H1 (cell line): ENCODE results near the gene NCAPG2. TPM values are rescaled to one million over a fixed set of nuclear protein-coding genes. Genes with fewer than 3 reads are reported as not detected.

Experiments
- EP300 ChIP-seq, 2 experiments: IDR thresholded peaks; 1 replicate in 1 of 2; 2 replicates in 1 of 2; pipeline ENCODE4 v1.6.1; 2011 to 2012; ENCODE audit warnings: low read depth in 2 of 2, low read length in 2 of 2, mild to moderate bottlenecking in 2 of 2, borderline replicate concordance in 1 of 2, inconsistent platforms in 1 of 2, moderate library complexity in 1 of 2
- GTF2F1 ChIP-seq: IDR thresholded peaks from 2 replicates; pipeline ENCODE4 v1.6.1; 2012; ENCODE audit warnings: low read depth, low read length, improper control_type of control experiment, borderline replicate concordance
- NANOG ChIP-seq: IDR thresholded peaks from 2 replicates; pipeline ENCODE4 v1.6.1; 2011; ENCODE audit warnings: low read length, low read depth, mild to moderate bottlenecking, inconsistent platforms; ENCODE audit not compliant: insufficient read depth, poor library complexity, severe bottlenecking
- RNF2 ChIP-seq: fragments of 200-900, 300-1000 bp; sonication (generic); IDR thresholded peaks from 2 replicates; pipeline ENCODE4 v1.7.1; 2016; ENCODE audit warnings: borderline replicate concordance, low read depth, mild to moderate bottlenecking, antibody characterized with exemption, low read length; ENCODE audit not compliant: poor library complexity, severe bottlenecking; ENCODE audit errors: missing control alignments
- SP2 ChIP-seq: IDR thresholded peaks from 2 replicates; pipeline ENCODE4 v1.6.1; 2012; ENCODE audit warnings: mild to moderate bottlenecking, low read length, inconsistent platforms
- TAF1 ChIP-seq: IDR thresholded peaks from 2 replicates; pipeline ENCODE4 v1.6.1; 2011; ENCODE audit warnings: mild to moderate bottlenecking, low read depth, low read length
- polyA plus RNA-seq, 7 experiments: library from polyadenylated mRNA; depleted of rRNA in 3 of 7; stranded (reverse) in 5 of 7; unstranded in 2 of 7; fragments of >200 nt in 5 of 7; fragments of 200-250 nt in 2 of 7; gene quantifications; 1 replicate in 5 of 7; 2 replicates in 1 of 7; 4 replicates in 1 of 7; pipeline versions ENCODE4 v1.2.1 to v1.2.3, GENCODE V29; 2011 to 2013; ENCODE audit warnings: missing spikeins in 2 of 7, mixed read lengths in 2 of 7
- total RNA-seq: library from RNA; stranded (reverse); fragmentation: NEBNext Ultra II Directional; extraction: Animal tissue kit (Norgen Biotek cat#: 25700); gene quantifications from 2 replicates; pipeline ENCODE4 v1.2.1, GENCODE V29; 2021

Gene NCAPG2
- total and polyA plus RNA-seq, 2 of the 8 experiments (the other 6 are each of a cell fraction or from before 2014, with no cell fraction given), result 49.9 to 119 TPM

GRCh38 chr7:158725506-158725800, 20.8 kb upstream of the NCAPG2 start (continued):
- TF ChIP-seq RNF2, result no peak
- no peak for TF ChIP-seq GTF2F1
- TF ChIP-seq TAF1, result no peak
- no peak for TF ChIP-seq NANOG
- no peak for TF ChIP-seq EP300 (IDR thresholded peaks at IDR 0.05; ENCODE audit: borderline replicate concordance in 1 of 2, low read depth in 2 of 2, low read length in 2 of 2)
- no peak for TF ChIP-seq SP2
- TF ChIP-seq, all 59 proteins: peak for 0
